Glomerular visceral epithelial cell (primary cell): ENCODE results near the gene PMF1.

Experiments used
- DNase-seq: peaks from one replicate; pipeline ENCODE4 v3.0.0-alpha.2; 2016; ENCODE audit errors: extremely low spot score

The PMF1 gene

GRCh38 chr1:156266051-156266450 is 53.2 kb downstream of the PMF1 start:
- no peak for DNase-seq

- DNase-seq: no peak
Measured at GRCh38 chr1:156268336-156268735, 55.5 kb downstream of the PMF1 start.

- no peak for DNase-seq
Measured at GRCh38 chr1:156270314-156270713, 57.5 kb downstream of the PMF1 start.

DNA sequence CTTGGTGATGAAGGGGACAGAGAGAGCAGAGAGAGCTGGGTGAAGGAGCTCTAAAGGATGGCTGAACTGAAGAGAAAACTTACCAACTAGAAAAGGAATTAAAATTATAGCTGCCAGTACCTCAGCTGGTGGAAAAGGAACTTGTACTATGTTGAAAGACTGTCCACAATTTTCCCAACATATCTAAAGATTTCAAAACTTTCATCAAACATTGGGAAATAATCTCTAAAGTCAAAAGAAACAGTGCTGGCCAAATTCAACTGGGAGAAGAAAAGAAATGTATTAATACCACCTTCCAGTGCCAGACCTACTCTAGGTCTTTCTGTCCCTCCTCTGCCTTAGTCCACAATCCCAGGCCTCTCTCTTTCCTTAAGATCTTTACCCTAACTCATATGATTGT is 63.7 kb downstream of the PMF1 start:
- DNase-seq: no peak

GRCh38 chr1:156276966-156277381 is 64.2 kb downstream of the PMF1 start:
- DNase-seq: no peak

DNA sequence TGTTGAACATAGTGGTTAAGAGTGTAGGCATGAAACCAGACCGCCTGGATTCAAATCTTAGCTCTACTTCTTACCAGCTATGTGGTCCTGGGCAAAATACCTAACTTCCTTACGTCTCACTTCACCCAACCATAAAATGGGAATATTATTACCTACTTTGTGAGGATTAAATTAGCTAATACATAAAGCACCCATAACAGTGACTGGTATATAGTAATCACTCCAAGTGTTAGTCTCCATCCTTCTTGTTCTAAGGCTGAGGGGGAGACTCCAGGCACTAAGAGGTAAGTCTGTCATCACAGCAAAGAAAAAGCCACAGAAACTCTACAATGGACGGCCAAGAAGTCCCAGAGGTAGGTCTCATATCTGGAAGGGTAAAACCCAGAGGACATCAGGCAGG is 67.0 kb downstream of the PMF1 start:
- no peak for DNase-seq

DNA sequence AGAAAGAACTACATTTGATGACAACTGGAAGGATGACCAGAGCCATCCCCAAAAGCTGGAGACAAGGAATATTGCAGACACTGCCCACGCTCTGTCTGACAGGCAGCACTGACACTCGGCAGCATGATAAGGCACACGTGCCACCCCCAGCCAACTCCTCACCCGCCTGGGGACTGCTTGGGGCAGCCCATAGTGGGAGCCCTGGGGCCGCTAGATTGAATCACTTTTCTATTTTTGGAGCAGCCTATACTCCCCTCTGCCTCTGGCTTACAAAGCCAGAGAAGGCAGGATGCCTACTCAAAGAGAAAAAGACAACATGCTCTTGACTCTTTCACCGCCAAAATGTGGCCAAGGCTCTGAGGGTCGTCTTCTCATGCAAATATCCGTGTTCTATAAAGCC is 68.5 kb downstream of the PMF1 start:
- DNase-seq: no peak

GRCh38 chr1:156281693-156282478 is 69.1 kb downstream of the PMF1 start:
- DNase-seq: peak; percentile 52

- peak; percentile 98 for DNase-seq
Measured at GRCh38 chr1:156282479-156283222, 69.8 kb downstream of the PMF1 start, which contains the start of gene SMG5. Gene SMG5 (minus strand): TSS chr1:156282825. CDS start chr1:156282680, 145 bp downstream.

DNA sequence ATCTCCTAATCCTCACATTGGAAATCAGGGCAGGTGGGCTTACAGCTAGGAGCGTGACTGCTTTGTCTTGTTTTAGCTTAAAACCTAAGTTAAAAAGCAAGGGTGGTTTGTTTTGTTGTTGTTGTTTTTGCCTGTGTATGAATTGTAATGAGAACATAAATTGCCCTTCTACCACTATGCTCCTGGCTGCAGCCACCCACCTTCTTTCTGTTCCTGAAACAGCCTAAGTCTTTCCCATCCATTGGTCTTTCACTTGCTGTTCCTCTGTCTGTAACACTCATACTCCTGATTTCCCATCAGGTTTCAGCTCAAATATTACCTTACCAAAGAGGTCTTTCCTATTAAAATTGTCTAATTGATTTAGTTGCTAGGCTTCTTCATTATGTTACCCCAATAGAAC is 70.7 kb downstream of the PMF1 start:
- no peak for DNase-seq

DNA sequence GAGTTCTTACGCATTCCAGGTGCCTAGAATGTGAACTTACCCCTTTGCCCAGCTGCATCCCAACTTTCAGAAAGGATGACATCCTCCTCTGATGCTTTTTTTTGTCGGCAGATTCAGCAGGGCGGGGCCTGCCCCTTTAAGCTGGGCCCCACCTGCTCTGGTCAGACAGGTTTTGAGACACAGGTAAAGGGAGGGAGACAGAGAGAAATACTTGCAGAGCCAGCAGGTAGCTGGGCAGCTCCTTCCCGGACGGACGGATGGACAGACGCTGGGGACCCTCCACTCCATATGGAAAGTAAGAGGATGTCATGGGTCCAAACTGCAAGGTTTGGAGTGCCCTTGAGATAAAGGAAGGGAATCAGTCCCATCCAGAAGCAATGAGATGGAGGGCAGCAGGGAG is 71.3 kb downstream of the PMF1 start, which contains the start of gene TMEM79:
TMEM79 (plus strand) TSS at position 214 of the 400 bp plus-strand sequence. CDS start 902 bp downstream, outside the sequence.
- no peak for DNase-seq

DNA sequence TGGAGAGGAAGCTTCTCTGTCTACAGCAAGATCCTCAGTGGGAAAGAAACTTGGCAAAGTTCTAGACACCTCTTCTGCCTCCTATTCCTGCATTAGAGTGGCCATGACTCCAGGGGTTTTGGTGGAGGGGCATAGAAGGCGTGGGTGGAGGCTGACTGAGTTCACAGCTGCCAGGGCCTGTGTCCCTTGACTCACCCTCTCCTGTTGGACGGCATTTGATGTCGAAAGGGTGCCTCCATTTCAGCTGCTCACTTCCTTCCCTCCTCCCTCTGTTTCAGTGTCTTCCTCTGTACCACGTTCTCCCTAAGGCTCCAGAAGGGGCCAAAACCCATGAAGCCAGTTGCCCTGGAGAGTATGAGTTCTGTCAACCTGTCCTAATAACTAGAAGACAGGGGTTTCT is 72.0 kb downstream of the PMF1 start:
- no peak for DNase-seq

- DNase-seq: no peak
Measured at GRCh38 chr1:156285437-156285836, 72.6 kb downstream of the PMF1 start.

DNA sequence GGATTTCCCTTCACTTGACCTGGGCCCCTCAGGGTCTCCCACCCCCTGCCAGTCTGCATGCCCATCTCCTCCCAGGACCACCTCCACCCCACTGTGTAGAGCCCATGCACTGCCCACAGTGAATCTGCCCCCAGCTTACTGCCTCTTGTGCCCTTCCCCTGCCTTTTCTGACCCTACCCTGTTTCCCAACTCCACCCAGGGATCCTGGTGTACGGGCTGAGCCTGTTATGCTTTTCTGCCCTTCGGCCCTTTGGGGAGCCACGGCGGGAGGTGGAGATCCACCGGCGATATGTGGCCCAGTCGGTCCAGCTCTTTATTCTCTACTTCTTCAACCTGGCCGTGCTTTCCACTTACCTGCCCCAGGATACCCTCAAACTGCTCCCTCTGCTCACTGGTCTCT is 73.3 kb downstream of the PMF1 start:
- no peak for DNase-seq
